ENCODE measurements around the gene SLC9C1.

SLC9C1 gene

GRCh38 chr3:112133626-112134334 lies 160.2 kb downstream of the SLC9C1 start:
- TF ChIP-seq RAD21 (IDR thresholded peaks at IDR 0.05; ENCODE audit: low read depth), result no peak
- no peak for TF ChIP-seq CEBPB (IDR thresholded peaks at IDR 0.05)
- no peak for TF ChIP-seq USF1 (IDR thresholded peaks at IDR 0.05)
- TF ChIP-seq MAX (IDR thresholded peaks at IDR 0.05), result no peak
- no peak for TF ChIP-seq NFIC (IDR thresholded peaks at IDR 0.05)

GRCh38 chr3:112132975-112133448 lies 161.0 kb downstream of the SLC9C1 start, which contains the start of gene GCSAM:
TSS of gene GCSAM (minus strand) at chr3:112133248. CDS start at chr3:112133120, 128 bp downstream.
- no peak for TF ChIP-seq TCF12 (IDR thresholded peaks at IDR 0.05; ENCODE audit: low read depth)
- TF ChIP-seq FOXM1 (IDR thresholded peaks at IDR 0.05; ENCODE audit: borderline replicate concordance, low read depth), result no peak
- TF ChIP-seq ZBTB7A (IDR thresholded peaks at IDR 0.05; ENCODE audit: low read depth), result no peak
- no peak for TF ChIP-seq CREB1 (IDR thresholded peaks at IDR 0.05; ENCODE audit: low read depth)
- no peak for TF ChIP-seq EGR1 (IDR thresholded peaks at IDR 0.05)
- TF ChIP-seq MAX (IDR thresholded peaks at IDR 0.05), result no peak
- TF ChIP-seq USF1 (IDR thresholded peaks at IDR 0.05), result no peak
- TF ChIP-seq REST (IDR thresholded peaks at IDR 0.05; ENCODE audit: low read depth), result no peak

- no peak for TF ChIP-seq EGR1 (IDR thresholded peaks at IDR 0.05)
- TF ChIP-seq TAF1 (IDR thresholded peaks at IDR 0.05; ENCODE audit: low read depth), result no peak
- TF ChIP-seq YY1 (IDR thresholded peaks at IDR 0.05; ENCODE audit: low read depth), result no peak
- TF ChIP-seq REST (IDR thresholded peaks at IDR 0.05; ENCODE audit: low read depth), result no peak
- no peak for TF ChIP-seq CEBPB (IDR thresholded peaks at IDR 0.05)
- TF ChIP-seq FOXM1 (IDR thresholded peaks at IDR 0.05; ENCODE audit: borderline replicate concordance, low read depth), result no peak
- no peak for TF ChIP-seq USF1 (IDR thresholded peaks at IDR 0.05)
- TF ChIP-seq TEAD4 (IDR thresholded peaks at IDR 0.05), result no peak
- no peak for TF ChIP-seq MAX (IDR thresholded peaks at IDR 0.05)
- no peak for TF ChIP-seq NFIC (IDR thresholded peaks at IDR 0.05)
- no peak for TF ChIP-seq CREB1 (IDR thresholded peaks at IDR 0.05; ENCODE audit: low read depth)
Observed at GRCh38 chr3:112132554-112132953, 161.5 kb downstream of the SLC9C1 start.

- TF ChIP-seq CREB1 (IDR thresholded peaks at IDR 0.05; ENCODE audit: low read depth), result no peak
- no peak for TF ChIP-seq TCF12 (IDR thresholded peaks at IDR 0.05; ENCODE audit: low read depth)
- no peak for TF ChIP-seq EP300 (IDR thresholded peaks at IDR 0.05; ENCODE audit: borderline replicate concordance)
- no peak for TF ChIP-seq CEBPB (IDR thresholded peaks at IDR 0.05)
- TF ChIP-seq RAD21 (IDR thresholded peaks at IDR 0.05; ENCODE audit: low read depth), result no peak
- no peak for TF ChIP-seq EGR1 (IDR thresholded peaks at IDR 0.05)
- TF ChIP-seq USF1 (IDR thresholded peaks at IDR 0.05), result no peak
- TF ChIP-seq TAF1 (IDR thresholded peaks at IDR 0.05; ENCODE audit: low read depth), result no peak
- TF ChIP-seq MAX (IDR thresholded peaks at IDR 0.05), result no peak
- no peak for TF ChIP-seq ZBTB7A (IDR thresholded peaks at IDR 0.05; ENCODE audit: low read depth)
- no peak for TF ChIP-seq TEAD4 (IDR thresholded peaks at IDR 0.05)
Observed at GRCh38 chr3:112132088-112132487, 161.9 kb downstream of the SLC9C1 start.

- no peak for TF ChIP-seq ZBTB7A (IDR thresholded peaks at IDR 0.05; ENCODE audit: low read depth)
- no peak for TF ChIP-seq TEAD4 (IDR thresholded peaks at IDR 0.05)
- TF ChIP-seq TAF1 (IDR thresholded peaks at IDR 0.05; ENCODE audit: low read depth), result no peak
- no peak for TF ChIP-seq RAD21 (IDR thresholded peaks at IDR 0.05; ENCODE audit: low read depth)
- no peak for TF ChIP-seq EP300 (IDR thresholded peaks at IDR 0.05; ENCODE audit: borderline replicate concordance)
- no peak for TF ChIP-seq TCF12 (IDR thresholded peaks at IDR 0.05; ENCODE audit: low read depth)
- no peak for TF ChIP-seq CREB1 (IDR thresholded peaks at IDR 0.05; ENCODE audit: low read depth)
- TF ChIP-seq REST (IDR thresholded peaks at IDR 0.05; ENCODE audit: low read depth), result no peak
- TF ChIP-seq MAX (IDR thresholded peaks at IDR 0.05), result no peak
- TF ChIP-seq CEBPB (IDR thresholded peaks at IDR 0.05), result no peak
Observed at GRCh38 chr3:112131111-112131510, 162.9 kb downstream of the SLC9C1 start.

Measured in Ishikawa (cell line).